Small intestine (tissue), 7 donors: ENCODE results near the gene NDUFA3. TPM values are rescaled to one million over a fixed set of nuclear protein-coding genes. Genes with fewer than 3 reads are reported as not detected.

Experiments
- DNase-seq, 2 donors: peaks; one replicate each; pipeline versions ENCODE4 v3.0.0 to v3.0.0-alpha.2; 2013
- FAIRE-seq: peaks from 2 replicates; lab custom pipeline; 2012; peaks lifted over from hg19 to GRCh38; lab: Jason Lieb, UNC
- H3K27ac ChIP-seq, 3 donors: one replicate each; pipeline ENCODE4 v1.5.1; 2013; ENCODE audit warnings: low read length in 2 of 3, mild to moderate bottlenecking in 2 of 3, control low read depth in 1 of 3, inconsistent platforms in 1 of 3, low read depth in 1 of 3, moderate library complexity in 1 of 3
- H3K27me3 ChIP-seq, 3 donors: one replicate each; pipeline ENCODE4 v1.6.1; 2013; ENCODE audit warnings: low read length in 3 of 3, inconsistent platforms in 1 of 3; ENCODE audit not compliant: control insufficient read depth in 3 of 3, insufficient read depth in 3 of 3
- H3K36me3 ChIP-seq, 3 donors: one replicate each; pipeline ENCODE4 v1.6.1; 2013; ENCODE audit warnings: low read length in 3 of 3, inconsistent platforms in 1 of 3, low read depth in 1 of 3, mild to moderate bottlenecking in 1 of 3, moderate library complexity in 1 of 3; ENCODE audit not compliant: control insufficient read depth in 3 of 3, insufficient read depth in 2 of 3
- H3K4me1 ChIP-seq, 3 donors: one replicate each; pipeline ENCODE4 v1.6.1; 2013; ENCODE audit warnings: low read length in 2 of 3, inconsistent platforms in 1 of 3, low read depth in 1 of 3, mild to moderate bottlenecking in 1 of 3, moderate library complexity in 1 of 3; ENCODE audit not compliant: control insufficient read depth in 3 of 3, insufficient read depth in 2 of 3
- H3K4me3 ChIP-seq, 3 donors: one replicate each; pipeline ENCODE4 v1.5.1; 2013; ENCODE audit warnings: low read length in 3 of 3, control low read depth in 1 of 3, inconsistent platforms in 1 of 3, low read depth in 1 of 3, mild to moderate bottlenecking in 1 of 3, moderate library complexity in 1 of 3
- H3K9me3 ChIP-seq, 2 donors: one replicate each; pipeline ENCODE4 v1.6.1; 2013; ENCODE audit warnings: low read depth in 1 of 2, low read length in 1 of 2; ENCODE audit not compliant: control insufficient read depth in 2 of 2, insufficient read depth in 1 of 2
- WGBS, 3 donors: extraction: QIAGEN DNeasy Blood & Tissue Kit; methylation state at CpG; one replicate each; pipeline ENCODE4 v1.1.7; 2013; 5-methylcytosine and 5-hydroxymethylcytosine counted together
- polyA plus RNA-seq, 4 donors: library from polyadenylated mRNA; stranded (reverse) in 3 of 4; unstranded in 1 of 4; fragments of 200-250 nt in 3 of 4; fragments of 120-200 nt in 1 of 4; gene quantifications; one replicate each; pipeline versions ENCODE4 v1.2.1 to v1.2.3, GENCODE V29; 2013
- donor health status: healthy with polysubstance abuse.
- donor health status: control.
- donor health status: control.
- donor health status: Bipolar disorder and iron deficiency.
- donor health status: healthy.

Gene NDUFA3
- polyA plus RNA-seq, 4 donors, result 130 to 409 (median 211) TPM

GRCh38 chr19:54136864-54137698, 34.4 kb downstream of the NDUFA3 start:
- Histone ChIP-seq H3K4me3 (peak overlapping the region in 2 of 3 donors; percentile 83 to 100), H3K27me3 (no peaks in the 10 kb centered on the region), H3K9me3 (no peaks in the 10 kb centered on the region), H3K36me3 (peaks cover 0 to 39% (median 0%) of the 10 kb centered on the region in 3 donors), H3K4me1 (peaks cover 0 to 25% (median 6%) of the 10 kb centered on the region in 3 donors), H3K27ac (peak overlapping the region; percentile 5 to 55 (median 16))
- DNase-seq (peak; percentile 100), FAIRE-seq (peak; percentile 98)
- WGBS, 3 donors, result 0 to 1% (median 0%) methylated on average over 45 to 46 of the region's 46 CpGs

GRCh38 chr19:54137699-54138488, 35.2 kb downstream of the NDUFA3 start, which contains the start of gene CNOT3:
Gene CNOT3 (plus strand): TSS chr19:54137762. CDS start chr19:54142979, 5,217 bp downstream.
- WGBS, 3 donors, result 0 to 1% (median 1%) methylated on average over 55 to 103 of the region's 103 CpGs
- Histone ChIP-seq H3K9me3 (no peaks in the 10 kb centered on the region), H3K4me1 (peaks cover 0 to 25% (median 6%) of the 10 kb centered on the region in 3 donors), H3K27ac (peak within 1 kb of the TSS; percentile 75 to 82 (median 76)), H3K27me3 (no peaks in the 10 kb centered on the region), H3K4me3 (peak within 1 kb of the TSS; percentile 83 to 100 (median 97)), H3K36me3 (peaks cover 0 to 44% (median 2%) of the 10 kb centered on the region in 3 donors)
- DNase-seq (peak in 1 of 2 donors; percentile 49), FAIRE-seq (no peak)

- Histone ChIP-seq H3K4me1 (peaks cover 0 to 25% (median 6%) of the 10 kb centered on the region in 3 donors), H3K27me3 (no peaks in the 10 kb centered on the region), H3K36me3 (peaks cover 0 to 46% (median 7%) of the 10 kb centered on the region in 3 donors), H3K9me3 (no peaks in the 10 kb centered on the region), H3K27ac (no peak overlapping the region), H3K4me3 (peak overlapping the region; percentile 83 to 100 (median 97))
- 22 to 26% (median 25%) methylated on average over 28 to 31 of the region's 31 CpGs for WGBS, 3 donors
- FAIRE-seq (no peak), DNase-seq (no peak)
These were observed 36.0 kb downstream of the NDUFA3 start for GRCh38 chr19:54138489-54139256.

- H3K36me3 ChIP-seq, result peaks cover 13 to 73% (median 26%) of the 10 kb centered on the region in 3 donors
- H3K4me3 ChIP-seq, result no peak overlapping the region
- FAIRE-seq (no peak), DNase-seq (no peak)
- H3K9me3 ChIP-seq, result no peaks in the 10 kb centered on the region
- 83 to 93% (median 86%) methylated on average over 3 of the region's 3 CpGs for WGBS, 3 donors
- H3K27me3 ChIP-seq, result no peaks in the 10 kb centered on the region
- peaks cover 0 to 25% (median 6%) of the 10 kb centered on the region in 3 donors for H3K4me1 ChIP-seq
- no peak overlapping the region for H3K27ac ChIP-seq
These were observed 38.7 kb downstream of the NDUFA3 start for GRCh38 chr19:54141356-54141755.

GRCh38 chr19:54142166-54142780, 39.6 kb downstream of the NDUFA3 start:
- no peak overlapping the region for H3K4me3 ChIP-seq
- no peak for FAIRE-seq
- H3K4me1 ChIP-seq, result peaks cover 0 to 25% (median 6%) of the 10 kb centered on the region in 3 donors
- no peaks in the 10 kb centered on the region for H3K9me3 ChIP-seq
- peaks cover 13 to 82% (median 34%) of the 10 kb centered on the region in 3 donors for H3K36me3 ChIP-seq
- H3K27ac ChIP-seq, result no peak overlapping the region
- WGBS, 3 donors, result 71 to 86% (median 84%) methylated on average over 7 of the region's 7 CpGs
- DNase-seq, result no peak
- no peaks in the 10 kb centered on the region for H3K27me3 ChIP-seq

- no peaks in the 10 kb centered on the region for H3K27me3 ChIP-seq
- WGBS, 3 donors, result 92% methylated on average over 28 of the region's 28 CpGs
- H3K9me3 ChIP-seq, result no peaks in the 10 kb centered on the region
- H3K36me3 ChIP-seq, result peaks cover 30 to 93% (median 52%) of the 10 kb centered on the region in 3 donors
- H3K27ac ChIP-seq, result no peak overlapping the region
- FAIRE-seq (no peak), DNase-seq (no peak)
- no peak overlapping the region for H3K4me3 ChIP-seq
- peaks cover 0 to 10% (median 0%) of the 10 kb centered on the region in 3 donors for H3K4me1 ChIP-seq
These were observed 43.0 kb downstream of the NDUFA3 start for GRCh38 chr19:54145541-54146158.

- no peak overlapping the region for H3K4me3 ChIP-seq
- FAIRE-seq (no peak), DNase-seq (no peak)
- H3K27ac ChIP-seq, result no peak overlapping the region
- H3K9me3 ChIP-seq, result no peaks in the 10 kb centered on the region
- 77 to 94% (median 88%) methylated on average over 3 of the region's 3 CpGs for WGBS, 3 donors
- no peaks in the 10 kb centered on the region for H3K27me3 ChIP-seq
- H3K4me1 ChIP-seq, result no peaks in the 10 kb centered on the region
- H3K36me3 ChIP-seq, result peaks cover 37 to 98% (median 56%) of the 10 kb centered on the region in 3 donors
These were observed 45.0 kb downstream of the NDUFA3 start for GRCh38 chr19:54147676-54148075.
